ENCODE results near the gene RPS3.
A peak's percentile ranks its signal among the peaks of the same experiment; 100 is the strongest.
"Not testable (repeated sequence)": the region's sequence is repeated elsewhere in the genome, so short reads cannot be mapped to it uniquely, and the experiment has no call there.

RPS3 gene

GRCh38 chr11:75380716-75381420 lies 18.4 kb upstream of the RPS3 start:
- DNase-seq, result peak in 1 of 14 donors; percentile 17

- no peak for DNase-seq
These were observed 16.1 kb upstream of the RPS3 start for GRCh38 chr11:75383246-75383645.

GRCh38 chr11:75384438-75385080 lies 14.8 kb upstream of the RPS3 start:
- DNase-seq, result peak; percentile 8 to 81 (median 49)

GRCh38 chr11:75386942-75387630 lies 12.2 kb upstream of the RPS3 start:
- no peak for DNase-seq

GRCh38 chr11:75387736-75388294 lies 11.5 kb upstream of the RPS3 start:
- DNase-seq, result no peak

GRCh38 chr11:75388386-75389275 lies 10.7 kb upstream of the RPS3 start:
- DNase-seq, result peak in 10 of 14 donors; percentile 16 to 55 (median 29)

- DNase-seq, result no peak
These were observed 10.1 kb upstream of the RPS3 start for GRCh38 chr11:75389276-75389605.

GRCh38 chr11:75389925-75390324 lies 9.4 kb upstream of the RPS3 start:
- DNase-seq, result no peak

GRCh38 chr11:75394085-75394840 lies 5.1 kb upstream of the RPS3 start:
- DNase-seq, result no peak

- DNase-seq, result no peak
These were observed 412 bp upstream of the RPS3 start for GRCh38 chr11:75398906-75399305.

- peak in 1 of 14 donors; percentile 2 for DNase-seq
These were observed 988 bp downstream of the RPS3 start for GRCh38 chr11:75400146-75400865.

GRCh38 chr11:75402002-75402773 lies 2.9 kb downstream of the RPS3 start:
- DNase-seq, result no peak

- no peak for DNase-seq
These were observed 3.7 kb downstream of the RPS3 start for GRCh38 chr11:75403037-75403436.

GRCh38 chr11:75403983-75404658 lies 4.8 kb downstream of the RPS3 start:
- DNase-seq, result no peak

- peak in 1 of 14 donors; percentile 85 for DNase-seq
These were observed 7.0 kb downstream of the RPS3 start for GRCh38 chr11:75406338-75406777.

GRCh38 chr11:75408957-75409219 lies 9.6 kb downstream of the RPS3 start:
- DNase-seq, result no peak

GRCh38 chr11:75409971-75410370 lies 10.7 kb downstream of the RPS3 start:
- DNase-seq, result not testable (repeated sequence)

- DNase-seq, result not testable (repeated sequence)
These were observed 13.8 kb downstream of the RPS3 start for GRCh38 chr11:75413146-75413545.

- no peak for DNase-seq
These were observed 14.5 kb downstream of the RPS3 start for GRCh38 chr11:75413864-75414263.

All from C1 segment of cervical spinal cord (tissue), 14 donors.